Astrocyte (in vitro differentiated cells and primary cell): Measurements from ENCODE around the gene STK32B. TPM values are rescaled to one million over a fixed set of nuclear protein-coding genes. Genes with fewer than 3 reads are reported as not detected.

Experiments used
- DNase-seq: peaks from one replicate; pipeline ENCODE4 v3.0.0-alpha.2; 2010; ENCODE audit warnings: low read depth
- FAIRE-seq: peaks from 2 replicates; lab custom pipeline; 2011; peaks lifted over from hg19 to GRCh38; lab: Jason Lieb, UNC
- H2AFZ ChIP-seq: 2 replicates; pipeline ENCODE4 v1.6.0; 2012; ENCODE audit warnings: low read depth, low read length, inconsistent platforms
- H3K27ac ChIP-seq: 2 replicates; pipeline ENCODE4 v1.5.1; 2011; ENCODE audit warnings: low read depth, low read length, inconsistent platforms
- H3K27me3 ChIP-seq: 2 replicates; pipeline ENCODE4 v1.6.0; 2011; ENCODE audit warnings: low read length, inconsistent platforms; ENCODE audit not compliant: insufficient read depth
- H3K36me3 ChIP-seq: 2 replicates; pipeline ENCODE4 v1.5.1; 2011; ENCODE audit warnings: low read length, inconsistent platforms; ENCODE audit not compliant: insufficient read depth
- H3K4me1 ChIP-seq: 2 replicates; pipeline ENCODE4 v1.5.1; 2011; ENCODE audit warnings: low read length, inconsistent platforms; ENCODE audit not compliant: insufficient read depth
- H3K4me2 ChIP-seq: 2 replicates; pipeline ENCODE4 v1.6.0; 2012; ENCODE audit warnings: low read length, inconsistent platforms
- H3K4me3 ChIP-seq: 2 replicates; pipeline ENCODE4 v1.5.1; 2011; ENCODE audit warnings: low read depth, mild to moderate bottlenecking, low read length, inconsistent platforms; ENCODE audit not compliant: insufficient read depth
- H3K79me2 ChIP-seq: 2 replicates; pipeline ENCODE4 v1.6.0; 2012; ENCODE audit warnings: mild to moderate bottlenecking, low read length, inconsistent platforms; ENCODE audit not compliant: insufficient read depth
- H3K9ac ChIP-seq: 2 replicates; pipeline ENCODE4 v1.6.0; 2012; ENCODE audit warnings: mild to moderate bottlenecking, low read length, inconsistent platforms
- H3K9me3 ChIP-seq: 2 replicates; pipeline ENCODE4 v1.5.1; 2012; ENCODE audit warnings: low read depth, mild to moderate bottlenecking, low read length, inconsistent platforms; ENCODE audit not compliant: insufficient read depth
- H4K20me1 ChIP-seq: 2 replicates; pipeline ENCODE4 v1.6.0; 2012; ENCODE audit warnings: low read length, inconsistent platforms; ENCODE audit not compliant: insufficient read depth
- H3K27ac Mint-ChIP-seq: one replicate; pipeline ENCODE4 v1.8.0; 2021; ENCODE audit warnings: mild to moderate bottlenecking, mixed read lengths; ENCODE audit not compliant: unreplicated experiment
- H3K27me3 Mint-ChIP-seq: one replicate; pipeline ENCODE4 v1.8.0; 2021; ENCODE audit warnings: low read depth, mixed read lengths; ENCODE audit not compliant: unreplicated experiment
- H3K36me3 Mint-ChIP-seq: one replicate; pipeline ENCODE4 v1.8.0; 2021; ENCODE audit warnings: low read depth, mixed read lengths; ENCODE audit not compliant: unreplicated experiment
- H3K4me1 Mint-ChIP-seq: one replicate; pipeline ENCODE4 v1.8.0; 2021; ENCODE audit warnings: low read depth, mixed read lengths; ENCODE audit not compliant: unreplicated experiment
- H3K4me3 Mint-ChIP-seq: one replicate; pipeline ENCODE4 v1.8.0; 2021; ENCODE audit warnings: mild to moderate bottlenecking, moderate library complexity, mixed read lengths; ENCODE audit not compliant: unreplicated experiment
- H3K9me3 Mint-ChIP-seq: one replicate; pipeline ENCODE4 v1.8.0; 2021; ENCODE audit warnings: mild to moderate bottlenecking, mixed read lengths; ENCODE audit not compliant: unreplicated experiment
- EZH2 ChIP-seq: IDR thresholded peaks from 2 replicates; pipeline ENCODE4 v1.6.1; 2012; ENCODE audit warnings: mild to moderate bottlenecking, low read length, inconsistent platforms; ENCODE audit not compliant: insufficient read depth
- total RNA-seq: library from RNA; stranded (reverse); gene quantifications from 2 replicates; pipeline ENCODE4 v1.2.1, GENCODE V29; 2021
- TF ChIP-seq, protein P1 (sequence below): IDR thresholded peaks from 2 replicates; pipeline ENCODE4 v1.5.1; 2011; ENCODE audit warnings: low read depth, mild to moderate bottlenecking, inconsistent platforms, low read length, moderate library complexity; ENCODE audit not compliant: insufficient read depth

Gene STK32B
- total RNA-seq, 1 donor from 2014 or later: 2.9 TPM

DNA sequence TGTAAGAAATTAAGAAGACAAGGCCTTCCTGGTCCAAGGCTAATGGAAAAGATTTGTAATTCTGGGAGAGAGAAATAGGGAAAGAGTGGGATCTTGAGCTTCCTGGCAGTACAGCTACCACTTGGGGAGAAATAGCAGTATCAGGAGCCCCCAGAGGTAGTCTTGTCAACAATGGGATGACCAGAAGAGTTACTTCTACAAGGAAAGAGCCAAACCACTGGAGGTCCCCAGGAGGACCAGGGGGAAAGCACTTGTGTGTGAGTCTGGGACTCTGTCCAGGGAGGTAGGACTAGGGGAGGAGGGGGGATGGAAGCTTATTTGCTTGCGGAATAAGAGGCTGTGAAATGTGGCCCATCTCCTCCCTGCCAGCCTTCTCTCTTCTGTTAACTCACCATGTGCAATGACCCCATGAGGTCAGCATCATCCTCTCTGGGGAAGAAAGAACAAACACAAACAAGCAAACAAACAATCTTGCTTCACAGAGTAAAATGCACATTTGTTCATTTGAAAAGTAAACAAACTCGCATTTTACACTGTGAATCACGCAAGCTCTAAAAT lies 160.1 kb downstream of the STK32B start:
- Mint-ChIP-seq H3K9me3 (peaks cover 1% of the 10 kb centered on the region), H3K27me3 (no peaks in the 10 kb centered on the region)

DNA sequence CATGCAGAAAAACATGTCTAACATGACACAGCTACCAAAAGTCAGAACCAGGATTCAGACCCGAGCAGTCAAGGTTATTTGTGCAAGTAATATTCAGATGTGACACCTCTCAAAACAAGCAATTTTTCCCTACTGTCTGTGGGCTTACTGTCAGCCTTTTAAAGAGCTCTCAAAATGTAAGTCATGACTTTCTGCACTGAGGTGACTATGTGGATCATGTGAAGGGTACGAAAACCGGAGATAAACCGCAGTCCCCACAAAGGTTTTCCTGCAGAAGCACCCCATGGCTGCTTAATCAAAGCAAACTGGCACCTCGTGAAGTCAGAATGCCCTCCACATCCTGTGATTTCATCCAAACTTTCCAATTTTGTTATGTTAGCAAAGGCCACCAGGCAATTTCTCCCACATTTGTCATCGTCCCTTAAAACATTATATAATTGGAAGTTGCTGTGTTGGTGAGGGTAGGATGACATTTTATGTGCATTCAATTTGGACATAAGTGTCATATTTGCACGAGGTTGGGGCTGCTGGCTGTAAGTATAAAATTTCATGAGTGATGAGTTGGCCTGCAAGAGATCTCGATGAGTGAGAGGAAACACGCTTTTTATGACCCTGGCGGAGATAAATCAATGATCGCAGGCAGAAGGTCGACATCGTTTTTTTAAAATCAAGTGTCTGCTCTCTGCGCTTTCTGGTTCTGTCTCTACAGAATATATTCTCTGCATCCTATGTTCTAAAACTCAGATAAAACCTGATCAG lies 161.2 kb downstream of the STK32B start:
- no peak for DNase-seq
- H3K27me3 ChIP-seq: no peaks in the 10 kb centered on the region
- H3K4me2 ChIP-seq: no peak overlapping the region
- H3K9me3 ChIP-seq: no peaks in the 10 kb centered on the region
- H3K36me3 ChIP-seq: no peaks in the 10 kb centered on the region
- Mint-ChIP-seq H3K4me1 (no peaks in the 10 kb centered on the region), H3K27ac (no peak overlapping the region), H3K9me3 (no peaks in the 10 kb centered on the region), H3K27me3 (no peaks in the 10 kb centered on the region), H3K4me3 (no peak overlapping the region), H3K36me3 (no peaks in the 10 kb centered on the region)
- H3K79me2 ChIP-seq: no peaks in the 10 kb centered on the region
- no peak overlapping the region for H3K4me3 ChIP-seq
- H3K27ac ChIP-seq: no peak overlapping the region
- TF ChIP-seq, protein P1, sequence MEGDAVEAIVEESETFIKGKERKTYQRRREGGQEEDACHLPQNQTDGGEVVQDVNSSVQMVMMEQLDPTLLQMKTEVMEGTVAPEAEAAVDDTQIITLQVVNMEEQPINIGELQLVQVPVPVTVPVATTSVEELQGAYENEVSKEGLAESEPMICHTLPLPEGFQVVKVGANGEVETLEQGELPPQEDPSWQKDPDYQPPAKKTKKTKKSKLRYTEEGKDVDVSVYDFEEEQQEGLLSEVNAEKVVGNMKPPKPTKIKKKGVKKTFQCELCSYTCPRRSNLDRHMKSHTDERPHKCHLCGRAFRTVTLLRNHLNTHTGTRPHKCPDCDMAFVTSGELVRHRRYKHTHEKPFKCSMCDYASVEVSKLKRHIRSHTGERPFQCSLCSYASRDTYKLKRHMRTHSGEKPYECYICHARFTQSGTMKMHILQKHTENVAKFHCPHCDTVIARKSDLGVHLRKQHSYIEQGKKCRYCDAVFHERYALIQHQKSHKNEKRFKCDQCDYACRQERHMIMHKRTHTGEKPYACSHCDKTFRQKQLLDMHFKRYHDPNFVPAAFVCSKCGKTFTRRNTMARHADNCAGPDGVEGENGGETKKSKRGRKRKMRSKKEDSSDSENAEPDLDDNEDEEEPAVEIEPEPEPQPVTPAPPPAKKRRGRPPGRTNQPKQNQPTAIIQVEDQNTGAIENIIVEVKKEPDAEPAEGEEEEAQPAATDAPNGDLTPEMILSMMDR: no peak
- no peak for TF ChIP-seq EZH2
- no peak overlapping the region for H3K9ac ChIP-seq
- peaks cover 2% of the 10 kb centered on the region for H4K20me1 ChIP-seq
- FAIRE-seq: no peak
- no peaks in the 10 kb centered on the region for H3K4me1 ChIP-seq
- no peak overlapping the region for H2AFZ ChIP-seq

More for the DNA sequence above, 160.1 kb downstream of the STK32B start:
- Histone ChIP-seq H3K36me3 (no peaks in the 10 kb centered on the region), H3K9ac (no peak overlapping the region), H3K4me3 (no peak overlapping the region), H3K79me2 (no peaks in the 10 kb centered on the region), H2AFZ (no peak overlapping the region), H3K9me3 (no peaks in the 10 kb centered on the region), H3K27ac (no peak overlapping the region), H3K4me2 (no peak overlapping the region), H4K20me1 (peaks cover 2% of the 10 kb centered on the region), H3K4me1 (peaks cover 6% of the 10 kb centered on the region), H3K27me3 (no peaks in the 10 kb centered on the region)
- Mint-ChIP-seq H3K4me1 (peaks cover 4% of the 10 kb centered on the region), H3K4me3 (no peak overlapping the region), H3K27ac (no peak overlapping the region), H3K36me3 (no peaks in the 10 kb centered on the region)
- DNase-seq (no peak), FAIRE-seq (no peak)
- no peak for TF ChIP-seq EZH2
- TF ChIP-seq, protein P1: no peak

DNA sequence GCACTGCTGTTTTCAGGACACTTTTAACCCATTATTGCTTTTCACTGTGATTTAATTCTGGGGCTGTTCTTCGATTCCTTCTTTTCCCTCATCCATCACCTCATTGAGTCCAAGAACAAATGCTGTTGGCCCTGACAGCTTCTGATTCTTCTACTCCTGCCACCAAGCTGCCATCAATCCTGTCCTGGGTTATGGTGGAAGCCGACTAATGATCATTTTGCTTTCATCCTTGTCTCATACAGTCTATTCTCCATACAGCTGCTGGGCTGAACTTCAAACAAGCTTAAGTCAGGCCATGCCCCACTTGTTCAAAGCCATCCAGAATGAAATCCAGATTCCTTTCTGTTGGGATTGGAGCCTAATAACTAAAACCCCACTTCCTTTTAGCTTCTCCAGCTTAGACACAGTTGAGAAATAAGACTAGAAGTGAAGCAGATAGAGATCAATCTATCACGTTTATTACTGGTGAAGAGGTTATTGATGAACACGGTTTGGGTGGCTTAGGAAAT lies 161.9 kb downstream of the STK32B start:
- no peaks in the 10 kb centered on the region for H3K9me3 Mint-ChIP-seq
- no peaks in the 10 kb centered on the region for H3K27me3 Mint-ChIP-seq
- Histone ChIP-seq H2AFZ (no peak overlapping the region), H3K27ac (no peak overlapping the region), H3K27me3 (no peaks in the 10 kb centered on the region), H4K20me1 (peaks cover 2% of the 10 kb centered on the region), H3K4me3 (no peak overlapping the region), H3K4me1 (no peaks in the 10 kb centered on the region), H3K36me3 (no peaks in the 10 kb centered on the region), H3K9ac (no peak overlapping the region), H3K79me2 (no peaks in the 10 kb centered on the region), H3K4me2 (no peak overlapping the region), H3K9me3 (no peaks in the 10 kb centered on the region)
- H3K36me3 Mint-ChIP-seq: no peaks in the 10 kb centered on the region
- H3K4me3 Mint-ChIP-seq: no peak overlapping the region
- DNase-seq (no peak), FAIRE-seq (no peak)
- no peak for TF ChIP-seq EZH2
- TF ChIP-seq, protein P1: no peak
- H3K4me1 Mint-ChIP-seq: no peaks in the 10 kb centered on the region
- no peak overlapping the region for H3K27ac Mint-ChIP-seq
